Gastrocnemius medialis (tissue), 4 donors: Measurements from ENCODE around the gene PRKAB1. TPM values are rescaled to one million over a fixed set of nuclear protein-coding genes. Genes with fewer than 3 reads are reported as not detected.

ENCODE experiments used
- ATAC-seq, 2 donors: fragments of 150-250 bp; one replicate each; pipeline ENCODE4 v1.9.1; 2016
- DNase-seq, 2 donors: peaks; one replicate each; pipeline ENCODE4 v3.0.0-alpha.2; 2019
- H3K27ac ChIP-seq, 4 donors: fragments of 200-600 bp; sonication (generic); 1 replicate in 1 of 4; 2 replicates in 3 of 4; pipeline ENCODE4 v1.5.1; 2016 to 2018; ENCODE audit warnings: mild to moderate bottlenecking in 2 of 4, moderate library complexity in 1 of 4
- H3K27me3 ChIP-seq, 3 donors: fragments of 200-600 bp; sonication (generic) in 2 of 3; 1 replicate in 1 of 3; 2 replicates in 2 of 3; pipeline versions ENCODE4 v1.5.1 to v1.6.0; 2016 to 2019; ENCODE audit warnings: mild to moderate bottlenecking in 1 of 3, moderate library complexity in 1 of 3
- H3K36me3 ChIP-seq, 2 donors: fragments of 200-600 bp; sonication (generic) in 1 of 2; one replicate each; pipeline ENCODE4 v1.5.1; 2017 to 2018
- H3K4me1 ChIP-seq, 2 donors: fragments of 200-600 bp; sonication (generic) in 1 of 2; one replicate each; pipeline ENCODE4 v1.5.1; 2016 to 2017; ENCODE audit warnings: mild to moderate bottlenecking in 2 of 2
- H3K4me3 ChIP-seq, 4 donors: fragments of 200-600 bp; sonication (generic) in 3 of 4; 1 replicate in 1 of 4; 2 replicates in 3 of 4; pipeline ENCODE4 v1.5.1; 2016 to 2019; ENCODE audit warnings: mild to moderate bottlenecking in 2 of 4
- H3K9me3 ChIP-seq, 3 donors: fragments of 200-600 bp; sonication (generic) in 2 of 3; 1 replicate in 1 of 3; 2 replicates in 2 of 3; pipeline ENCODE4 v1.5.1; 2016 to 2019
- CTCF ChIP-seq, 5 experiments: fragments of 450-650 bp in 3 of 5; fragments of 200-600 bp in 2 of 5; sonication (generic) in 2 of 5; IDR thresholded peaks in 4 of 5; conservative IDR thresholded peaks in 1 of 5; 1 replicate in 4 of 5; 2 replicates in 1 of 5; pipeline ENCODE4 v1.5.1; 2016 to 2019; ENCODE audit warnings: antibody characterized with exemption in 5 of 5, mild to moderate bottlenecking in 3 of 5, moderate library complexity in 3 of 5
- POLR2A ChIP-seq, 2 donors: fragments of 450-650 bp; IDR thresholded peaks; one replicate each; pipeline ENCODE4 v1.6.1; 2017; ENCODE audit warnings: antibody characterized with exemption in 2 of 2, mild to moderate bottlenecking in 2 of 2, moderate library complexity in 2 of 2
- in situ Hi-C, 4 donors: fragments of 200-750 bp; cut with MboI; loops; one replicate each; pipeline versions ENCODE4 v1.15.0 to v1.8.0; 2017; ENCODE audit warnings: low sequenced_read_pairs in 4 of 4
- intact Hi-C: fragments of 100-400 bp; cut with DNase I; formaldehyde crosslinking; loops from one replicate; pipeline ENCODE4 v1.15.1; 2023; ENCODE audit warnings: low total_unique reads
- total RNA-seq, 4 donors: library from RNA; depleted of rRNA; stranded (reverse); fragments of >200 nt; gene quantifications; one replicate each; pipeline versions ENCODE4 v1.1.0 to v1.2.3, GENCODE V29; 2016

The PRKAB1 gene
- total RNA-seq, 4 donors from 2014 or later = 7.1 to 21.0 (median 17.6) TPM

- in situ Hi-C loops = loop anchor here in 2 of 4 donors (10.0 to 25.0 kb wide), 2 partner anchors 221 to 228 kb away; no protein-coding TSS in a partner anchor
- Histone ChIP-seq H3K9me3 (no peaks in the 10 kb centered on the region), H3K4me3 (no peak overlapping the region), H3K27me3 (no peaks in the 10 kb centered on the region), H3K27ac (no peak overlapping the region), H3K4me1 (peaks cover 22 to 23% of the 10 kb centered on the region in 2 donors), H3K36me3 (no peaks in the 10 kb centered on the region)
- DNase-seq = no peak
- intact Hi-C loops = loop anchor here (5.0 to 10.0 kb wide), 3 partner anchors 73 to 421 kb away; partner anchors contain the start of gene TMEM233
- ATAC-seq = no peak
- no peak for TF ChIP-seq POLR2A (IDR thresholded peaks at IDR 0.05)
- TF ChIP-seq CTCF (IDR thresholded peaks at IDR 0.05 in 4 of 5, conservative IDR thresholded peaks at IDR 0.05 in 1 of 5) = no peak
Observed at GRCh38 chr12:119665164-119665929, 2.6 kb upstream of the PRKAB1 start.

GRCh38 chr12:119666226-119666795, 1.6 kb upstream of the PRKAB1 start:
- Histone ChIP-seq H3K9me3 (no peaks in the 10 kb centered on the region), H3K4me3 (no peak overlapping the region), H3K27me3 (no peaks in the 10 kb centered on the region), H3K36me3 (peaks cover 0 to 1% of the 10 kb centered on the region in 2 donors), H3K4me1 (peaks cover 28 to 32% of the 10 kb centered on the region in 2 donors), H3K27ac (no peak overlapping the region)
- TF ChIP-seq POLR2A (IDR thresholded peaks at IDR 0.05) (no peak), CTCF (IDR thresholded peaks at IDR 0.05 in 4 of 5, conservative IDR thresholded peaks at IDR 0.05 in 1 of 5) (no peak)
- intact Hi-C loops (loop anchor here (5.0 to 10.0 kb wide), 3 partner anchors 74 to 422 kb away; partner anchors contain the start of gene TMEM233), in situ Hi-C loops (loop anchor here in 2 of 4 donors (10.0 to 25.0 kb wide), 2 partner anchors 222 to 229 kb away; no protein-coding TSS in a partner anchor)
- DNase-seq (no peak), ATAC-seq (no peak)

DNA sequence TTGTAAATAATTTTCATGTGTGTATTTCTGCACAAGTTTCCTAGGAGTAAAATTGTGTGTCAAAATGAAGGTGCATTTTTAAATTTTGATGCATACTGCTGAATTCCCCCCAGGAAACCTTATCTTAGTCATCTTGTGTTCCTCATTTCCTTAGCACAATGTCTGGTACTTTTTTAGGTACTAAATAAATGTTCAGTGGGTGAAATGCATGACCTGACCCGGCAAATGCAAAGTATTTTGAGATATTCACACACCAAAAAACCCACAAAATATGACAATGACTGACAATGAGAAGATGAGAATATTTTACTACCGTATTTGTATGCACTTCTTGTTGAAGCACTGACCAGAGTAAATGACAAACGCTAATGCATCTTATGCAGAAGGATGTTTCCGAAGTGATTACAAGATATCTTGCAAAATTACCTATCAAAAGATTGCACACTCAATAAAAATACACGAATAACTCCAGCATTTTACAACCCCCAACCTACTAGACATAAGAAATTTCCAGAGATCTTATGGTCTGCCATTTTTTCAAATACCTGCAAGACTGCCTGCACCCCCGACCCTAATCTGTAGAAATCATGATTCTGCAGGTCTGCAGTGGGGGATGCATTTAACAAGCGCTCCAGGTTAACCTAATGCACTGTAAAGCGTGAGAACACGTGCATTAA, 895 bp upstream of the PRKAB1 start:
- peak overlapping the region in 3 of 4 donors; percentile 90 to 98 (median 96) for H3K27ac ChIP-seq
- no peak for TF ChIP-seq CTCF (IDR thresholded peaks at IDR 0.05 in 4 of 5, conservative IDR thresholded peaks at IDR 0.05 in 1 of 5)
- no peak for TF ChIP-seq POLR2A (IDR thresholded peaks at IDR 0.05)
- peaks cover 0 to 9% of the 10 kb centered on the region in 2 donors for H3K36me3 ChIP-seq
- no peaks in the 10 kb centered on the region for H3K9me3 ChIP-seq
- DNase-seq (no peak), ATAC-seq (peak in 1 of 2 donors; percentile 18)
- H3K4me3 ChIP-seq = peak overlapping the region; percentile 86 to 98 (median 92)
- peaks cover 29 to 37% of the 10 kb centered on the region in 2 donors for H3K4me1 ChIP-seq
- no peaks in the 10 kb centered on the region for H3K27me3 ChIP-seq
- intact Hi-C loops = loop anchor here (5.0 to 10.0 kb wide), 3 partner anchors 75 to 422 kb away; partner anchors contain the start of gene TMEM233
- in situ Hi-C loops = loop anchor here in 2 of 4 donors (10.0 to 25.0 kb wide), 2 partner anchors 222 to 230 kb away; no protein-coding TSS in a partner anchor

- Histone ChIP-seq H3K36me3 (peaks cover 2 to 22% of the 10 kb centered on the region in 2 donors), H3K27me3 (no peaks in the 10 kb centered on the region), H3K27ac (peak overlapping the region; percentile 90 to 98 (median 96)), H3K4me3 (peak overlapping the region; percentile 86 to 98 (median 92)), H3K9me3 (no peaks in the 10 kb centered on the region), H3K4me1 (peaks cover 29 to 46% of the 10 kb centered on the region in 2 donors)
- in situ Hi-C loops (loop anchor here in 2 of 4 donors (10.0 to 25.0 kb wide), 2 partner anchors 224 to 231 kb away; no protein-coding TSS in a partner anchor), intact Hi-C loops (loop anchor here (5.0 to 10.0 kb wide), 3 partner anchors 76 to 424 kb away; partner anchors contain the start of gene TMEM233)
- ATAC-seq (peak; percentile 3 to 6), DNase-seq (no peak)
- TF ChIP-seq CTCF (IDR thresholded peaks at IDR 0.05 in 4 of 5, conservative IDR thresholded peaks at IDR 0.05 in 1 of 5) (no peak), POLR2A (IDR thresholded peaks at IDR 0.05) (no peak)
Observed at GRCh38 chr12:119668324-119668841, 450 bp downstream of the PRKAB1 start.
